ENCODE measurements around the gene PDIA3.
"Not testable (repeated sequence)": the region's sequence is repeated elsewhere in the genome, so short reads cannot be mapped to it uniquely, and the experiment has no call there.

Gene PDIA3

GRCh38 chr15:43777267-43777914 is 31.2 kb downstream of the PDIA3 start:
- DNase-seq = peak; percentile 79

GRCh38 chr15:43779016-43779415 is 32.8 kb downstream of the PDIA3 start:
- no peak for DNase-seq

GRCh38 chr15:43789409-43789808 is 43.2 kb downstream of the PDIA3 start:
- no peak for DNase-seq

- peak; percentile 99 for DNase-seq
Observed at GRCh38 chr15:43791993-43792760, 45.9 kb downstream of the PDIA3 start, which contains the start of gene SERF2. Gene SERF2 (plus strand): TSS chr15:43792320. CDS start chr15:43792377, 57 bp downstream.

- DNase-seq = no peak
Observed at GRCh38 chr15:43792761-43793476, 46.7 kb downstream of the PDIA3 start.

GRCh38 chr15:43793647-43794046 is 47.4 kb downstream of the PDIA3 start:
- DNase-seq = no peak

GRCh38 chr15:43794269-43795037 is 48.2 kb downstream of the PDIA3 start:
- DNase-seq = no peak

GRCh38 chr15:43795197-43795596 is 49.0 kb downstream of the PDIA3 start:
- DNase-seq = no peak

- no peak for DNase-seq
Observed at GRCh38 chr15:43795997-43796396, 49.8 kb downstream of the PDIA3 start.

- no peak for DNase-seq
Observed at GRCh38 chr15:43796566-43796965, 50.3 kb downstream of the PDIA3 start.

GRCh38 chr15:43799209-43799944 is 53.1 kb downstream of the PDIA3 start:
- DNase-seq = no peak

- no peak for DNase-seq
Observed at GRCh38 chr15:43799945-43800285, 53.7 kb downstream of the PDIA3 start, which contains the start of gene SERINC4. Gene SERINC4 (minus strand): TSS chr15:43800220. CDS start chr15:43799986, 234 bp downstream.

- DNase-seq = peak; percentile 91
Observed at GRCh38 chr15:43800286-43801141, 54.3 kb downstream of the PDIA3 start, which contains the start of gene HYPK. Gene HYPK (plus strand): TSS chr15:43800599. CDS start chr15:43800623, 24 bp downstream.

- not testable (repeated sequence) for DNase-seq
Observed at GRCh38 chr15:43802676-43803075, 56.4 kb downstream of the PDIA3 start.

- DNase-seq = no peak
Observed at GRCh38 chr15:43808435-43808950, 62.3 kb downstream of the PDIA3 start.

- DNase-seq = no peak
Observed at GRCh38 chr15:43808960-43809678, 62.9 kb downstream of the PDIA3 start.

- DNase-seq = not testable (repeated sequence)
Observed at GRCh38 chr15:43815064-43815463, 68.8 kb downstream of the PDIA3 start.

GRCh38 chr15:43821505-43821904 is 75.3 kb downstream of the PDIA3 start:
- no peak for DNase-seq
